ENCODE results near the gene SSH2.

GRCh38 chr17:29862127-29862526, 67.9 kb downstream of the SSH2 start:
- TF ChIP-seq EP300 (IDR thresholded peaks at IDR 0.05) (no peak), CTCF (IDR thresholded peaks at IDR 0.05) (no peak)
